ENCODE measurements around the gene DNAJC12.

DNA sequence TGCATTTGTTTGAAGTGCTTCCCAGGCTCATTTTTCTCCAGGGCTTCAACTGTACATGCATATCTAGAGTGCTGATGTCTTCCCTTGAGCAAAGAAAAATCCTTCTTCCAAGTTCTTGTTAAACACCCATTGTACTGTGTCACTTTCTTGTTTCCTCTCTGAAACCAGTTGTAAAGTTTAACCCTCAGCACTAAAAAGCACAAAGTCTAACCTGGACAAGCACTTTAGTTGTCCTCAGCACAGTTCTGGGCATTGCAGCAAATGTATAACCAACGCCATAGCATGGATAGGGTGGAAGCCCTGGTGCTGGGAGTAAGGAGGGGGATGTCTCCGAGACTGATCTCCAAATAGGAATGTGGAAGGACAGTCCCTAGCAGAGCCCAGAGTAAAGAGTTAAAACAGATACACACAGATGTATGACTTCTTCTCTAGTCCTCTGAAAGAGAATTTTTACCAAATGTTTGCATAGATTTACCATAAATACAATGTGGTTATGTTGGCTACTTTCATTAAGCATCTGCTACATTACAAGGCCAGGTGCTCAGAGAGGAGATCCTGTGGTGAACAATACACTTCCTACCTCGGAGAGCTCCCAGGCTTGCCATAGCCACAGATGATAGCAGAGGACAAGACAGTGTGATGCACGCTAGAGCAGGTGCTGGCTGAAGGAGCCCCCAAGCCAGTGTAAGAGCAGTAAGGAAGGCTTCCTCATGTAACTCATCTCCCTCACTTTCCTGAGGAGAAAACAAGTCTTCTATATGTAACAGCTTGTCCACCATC, 57.0 kb downstream of the DNAJC12 start:
- TF ChIP-seq EP300 (IDR thresholded peaks at IDR 0.05; ENCODE audit: borderline replicate concordance) (no peak), CEBPB (IDR thresholded peaks at IDR 0.05) (no peak), TEAD4 (IDR thresholded peaks at IDR 0.05) (no peak), RAD21 (IDR thresholded peaks at IDR 0.05; ENCODE audit: low read depth) (no peak), YY1 (IDR thresholded peaks at IDR 0.05; ENCODE audit: low read depth) (no peak), USF1 (IDR thresholded peaks at IDR 0.05) (no peak), ZBTB7A (IDR thresholded peaks at IDR 0.05; ENCODE audit: low read depth) (no peak), CREB1 (IDR thresholded peaks at IDR 0.05; ENCODE audit: low read depth) (no peak)
- TF ChIP-seq, protein P1, sequence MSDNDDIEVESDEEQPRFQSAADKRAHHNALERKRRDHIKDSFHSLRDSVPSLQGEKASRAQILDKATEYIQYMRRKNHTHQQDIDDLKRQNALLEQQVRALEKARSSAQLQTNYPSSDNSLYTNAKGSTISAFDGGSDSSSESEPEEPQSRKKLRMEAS (IDR thresholded peaks at IDR 0.05) = no peak

Measured in Ishikawa (cell line).